Stimulated activated CD4-positive, alpha-beta T cell treated with anti-CD3 and anti-CD28 coated beads, Interleukin-12 subunit alpha, Interleukin-12 subunit beta, amount 100 ng/mL, for 24 hours (primary cell): ENCODE results near the gene CMTM5.

Experiments used
- DNase-seq, 2 experiments: peaks; one replicate each; pipeline ENCODE4 v3.0.0-alpha.2; 2020; ENCODE audit warnings: low read depth in 2 of 2

The CMTM5 gene

DNA sequence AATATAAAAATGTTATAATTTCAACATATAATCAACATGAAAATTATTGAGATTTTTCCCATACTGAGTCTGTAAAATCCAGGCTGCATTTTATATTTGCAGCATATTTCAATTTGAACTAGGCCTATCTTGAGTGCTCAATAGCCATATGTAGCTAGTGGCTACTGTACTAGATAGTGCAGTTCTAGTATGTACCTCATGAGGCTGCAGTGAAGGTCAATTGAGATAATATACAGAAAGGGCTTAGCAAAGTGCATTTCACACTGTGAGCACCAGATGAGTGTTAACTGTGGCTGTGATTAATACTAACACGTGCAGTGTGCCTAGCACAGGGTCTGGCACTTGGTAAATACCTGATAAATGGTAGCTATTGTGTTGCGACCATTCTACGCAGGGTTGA lies 18.8 kb upstream of the CMTM5 start:
- DNase-seq = no peak

DNA sequence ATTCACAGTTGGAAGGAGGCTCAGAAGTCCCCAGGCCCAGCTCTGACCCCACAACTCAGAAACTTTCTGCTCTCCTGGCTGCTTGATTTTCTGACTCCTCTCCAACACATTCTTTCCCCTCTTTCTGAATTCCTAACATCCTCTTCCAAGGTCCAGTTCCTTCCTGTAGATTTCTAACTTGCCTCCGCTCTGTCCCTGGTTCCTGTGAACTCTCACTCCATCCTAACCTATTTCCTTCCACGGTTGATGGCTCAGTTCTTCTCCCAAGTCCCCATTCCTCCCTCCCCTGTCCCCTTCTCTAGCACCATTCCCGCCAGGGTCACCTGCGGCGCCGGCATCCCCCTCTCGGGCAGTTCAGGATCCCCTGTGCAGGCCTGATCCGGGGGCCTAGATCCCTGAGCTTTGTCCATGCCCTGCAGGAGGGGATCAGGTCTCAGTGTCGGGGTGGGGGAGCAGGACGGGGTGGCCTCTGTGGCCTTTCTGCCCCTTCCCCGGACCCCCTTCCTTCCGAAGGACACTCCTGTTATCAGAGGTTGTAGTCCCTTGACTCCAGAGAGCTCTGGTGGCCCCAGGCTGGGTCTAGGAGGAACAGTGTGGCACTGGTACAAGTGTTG lies 18.2 kb upstream of the CMTM5 start:
- DNase-seq = no peak

DNA sequence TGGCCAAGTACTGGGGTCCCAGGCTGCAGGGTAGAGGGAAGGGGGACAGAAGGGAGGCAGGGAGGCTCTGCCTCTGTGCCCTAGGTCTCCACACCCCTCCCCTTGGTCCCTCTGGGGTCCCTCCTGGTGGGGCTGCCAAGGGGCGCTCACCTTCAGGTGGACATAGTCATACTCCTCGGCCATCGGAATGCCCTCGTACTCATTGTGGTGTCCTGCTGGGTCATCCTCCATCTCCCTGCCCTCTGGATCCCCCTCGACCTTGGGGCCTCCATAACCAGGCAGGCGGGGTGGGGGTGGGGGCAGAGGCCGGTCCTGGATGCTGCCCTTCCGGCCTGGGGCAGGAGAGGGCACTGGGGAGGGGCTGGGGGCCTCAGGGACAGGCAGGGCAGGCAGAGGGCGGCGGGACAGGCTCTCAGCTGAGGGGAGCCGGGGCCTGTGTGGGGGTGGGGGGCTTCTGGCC lies 17.6 kb upstream of the CMTM5 start:
- no peak for DNase-seq

DNA sequence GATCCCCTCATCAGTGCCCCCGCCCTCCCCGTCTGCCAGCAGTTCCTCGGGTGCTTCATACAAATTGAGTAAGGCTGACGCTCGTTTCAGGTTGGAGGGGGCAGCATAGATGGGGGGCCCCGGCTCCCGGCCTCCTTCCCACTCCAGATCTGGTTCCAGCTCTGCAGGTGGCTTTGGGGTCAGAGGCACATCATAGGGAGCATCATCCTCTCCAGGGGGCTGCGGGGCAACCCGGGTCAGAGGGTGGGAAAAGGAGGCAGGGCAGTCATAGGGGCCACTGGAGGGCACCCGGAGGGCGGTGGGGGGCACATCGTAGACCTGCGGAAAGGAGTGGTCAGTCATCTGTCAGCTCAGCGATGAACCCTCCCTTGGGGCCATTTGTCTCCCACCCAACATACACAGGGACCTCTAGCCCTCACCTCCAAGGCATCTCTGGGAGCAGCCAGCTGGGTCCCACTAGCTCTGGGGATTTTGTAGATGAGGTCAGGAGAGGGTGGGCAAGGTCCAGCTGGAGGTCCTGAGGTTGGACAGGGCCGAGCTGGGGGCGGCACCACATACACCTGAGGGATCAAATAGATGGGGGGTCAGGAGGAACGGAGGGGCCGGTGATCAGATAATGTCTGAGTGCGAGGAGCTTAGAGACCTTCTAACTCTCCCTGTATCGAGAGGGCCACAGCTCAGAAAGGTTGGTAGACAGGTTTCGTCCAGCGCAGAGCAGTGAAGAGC lies 17.0 kb upstream of the CMTM5 start:
- no peak for DNase-seq

DNA sequence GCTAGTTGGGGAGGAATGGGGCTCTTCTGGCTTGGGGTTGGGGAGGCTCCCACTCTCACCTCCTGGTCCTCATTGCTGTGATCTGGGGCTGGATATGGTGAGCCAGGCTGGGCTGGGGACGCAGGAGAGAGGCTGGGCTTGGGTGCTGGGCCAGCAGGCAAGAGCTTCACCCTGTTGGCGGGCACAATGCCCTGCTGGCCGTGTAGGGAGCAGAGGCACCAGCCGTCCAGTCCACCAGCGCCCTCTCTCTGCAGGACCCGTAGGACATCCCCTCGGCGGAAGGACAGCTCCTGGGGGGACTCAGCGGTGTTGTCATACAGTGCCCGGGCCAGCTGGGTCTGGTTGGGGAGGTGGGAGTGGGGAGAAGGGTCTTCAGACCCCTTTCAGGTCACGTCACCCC lies 16.4 kb upstream of the CMTM5 start:
- no peak for DNase-seq

DNA sequence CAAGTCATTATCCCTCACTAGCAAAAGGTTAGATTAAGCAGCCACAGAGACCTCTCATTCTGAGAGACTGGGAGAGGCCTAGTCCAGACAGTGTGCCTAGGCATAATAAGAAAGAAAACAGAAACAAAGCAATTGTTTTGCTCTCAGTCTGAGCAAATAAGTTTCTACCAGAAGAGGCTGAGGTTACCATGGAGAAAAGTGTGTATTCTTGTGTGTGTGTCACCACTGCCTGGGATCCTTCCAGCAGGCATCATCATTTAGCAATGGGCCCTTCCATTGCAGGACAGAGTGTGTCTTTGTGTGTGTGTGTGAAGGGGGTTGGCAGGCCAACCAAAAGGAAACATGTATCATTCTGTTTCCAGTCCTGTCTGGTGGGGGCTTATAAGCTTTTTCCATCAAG lies 15.5 kb upstream of the CMTM5 start:
- no peak for DNase-seq

DNA sequence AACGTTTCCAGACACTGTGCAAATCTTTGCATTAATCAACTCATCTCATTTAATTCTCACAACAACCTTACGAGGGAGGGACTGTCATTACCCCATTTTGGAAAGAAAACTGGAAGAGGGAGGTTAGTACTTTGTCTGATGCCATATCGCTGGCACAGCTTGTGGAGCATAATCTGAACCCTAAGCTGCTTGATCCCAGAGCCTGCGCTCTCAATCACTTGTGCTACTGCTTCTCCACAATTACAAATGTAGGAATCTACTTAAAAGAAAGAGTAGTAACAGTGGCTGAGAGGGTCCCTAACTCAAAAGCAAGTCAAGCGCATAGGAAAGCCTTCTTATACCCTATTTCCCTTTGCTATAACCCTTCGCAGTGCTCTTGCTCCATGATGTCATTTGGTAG lies 15.1 kb upstream of the CMTM5 start:
- no peak for DNase-seq

DNA sequence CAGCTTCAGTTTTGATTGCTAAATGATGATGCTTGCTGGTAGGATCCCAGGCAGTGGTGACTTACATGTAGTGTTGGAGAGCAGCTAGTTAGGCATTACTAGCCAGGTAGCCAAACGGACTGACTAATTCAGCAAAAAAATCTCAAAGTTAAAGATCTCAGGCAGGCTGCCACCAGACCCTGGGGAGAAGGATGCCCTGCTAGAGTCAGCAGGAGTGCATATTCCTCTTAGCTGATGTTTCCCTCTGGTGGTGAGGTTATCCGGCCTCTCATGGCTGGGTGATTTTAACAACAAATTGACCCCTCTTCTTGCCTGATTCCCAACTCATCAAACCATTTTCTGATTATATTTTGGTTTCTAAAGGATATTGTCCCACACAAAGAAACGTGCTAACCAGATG lies 14.6 kb upstream of the CMTM5 start:
- DNase-seq = no peak

DNA sequence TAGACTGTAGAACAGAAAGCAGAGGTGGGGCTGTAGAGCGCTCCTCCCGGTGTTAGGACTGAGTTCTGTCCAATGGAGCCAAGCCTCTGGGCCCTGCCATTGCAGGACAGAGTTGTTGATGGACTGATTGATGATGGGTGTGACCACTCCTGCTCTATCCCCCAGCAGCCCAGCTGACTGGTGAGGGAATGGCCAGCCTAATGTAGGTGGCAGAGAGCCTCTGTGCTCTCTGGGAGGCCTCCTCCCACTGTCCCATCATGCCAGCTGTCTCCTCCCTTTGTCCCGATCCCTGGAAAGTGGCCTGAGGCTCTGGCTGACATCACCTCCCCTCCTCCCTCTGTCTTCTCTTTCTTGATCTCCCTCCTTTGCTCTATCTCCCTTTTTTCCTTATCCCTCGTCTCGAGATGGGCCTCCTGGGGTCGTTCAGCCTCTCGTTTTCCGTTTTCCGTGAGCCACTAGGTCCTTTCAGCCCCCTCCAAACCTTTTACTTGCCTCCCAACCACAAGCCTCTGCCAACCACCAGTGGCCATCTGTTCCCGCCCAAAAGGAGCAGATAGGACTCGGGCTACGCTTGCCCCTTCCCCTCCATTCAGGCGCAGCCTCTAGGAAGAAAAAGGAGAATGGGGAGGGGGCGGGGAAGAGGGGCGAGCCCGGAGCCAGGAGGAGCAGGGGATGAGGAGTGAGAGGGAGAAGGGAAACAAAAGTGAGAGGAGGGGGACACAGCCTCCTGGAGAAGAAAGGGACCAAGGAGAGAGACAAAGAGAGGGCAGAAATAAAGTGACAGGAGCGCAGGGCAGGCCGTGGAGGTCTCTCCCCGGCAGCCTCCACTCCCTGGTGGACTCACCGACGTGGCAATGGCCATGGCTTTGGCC lies 12.4 kb upstream of the CMTM5 start:
- no peak for DNase-seq

DNA sequence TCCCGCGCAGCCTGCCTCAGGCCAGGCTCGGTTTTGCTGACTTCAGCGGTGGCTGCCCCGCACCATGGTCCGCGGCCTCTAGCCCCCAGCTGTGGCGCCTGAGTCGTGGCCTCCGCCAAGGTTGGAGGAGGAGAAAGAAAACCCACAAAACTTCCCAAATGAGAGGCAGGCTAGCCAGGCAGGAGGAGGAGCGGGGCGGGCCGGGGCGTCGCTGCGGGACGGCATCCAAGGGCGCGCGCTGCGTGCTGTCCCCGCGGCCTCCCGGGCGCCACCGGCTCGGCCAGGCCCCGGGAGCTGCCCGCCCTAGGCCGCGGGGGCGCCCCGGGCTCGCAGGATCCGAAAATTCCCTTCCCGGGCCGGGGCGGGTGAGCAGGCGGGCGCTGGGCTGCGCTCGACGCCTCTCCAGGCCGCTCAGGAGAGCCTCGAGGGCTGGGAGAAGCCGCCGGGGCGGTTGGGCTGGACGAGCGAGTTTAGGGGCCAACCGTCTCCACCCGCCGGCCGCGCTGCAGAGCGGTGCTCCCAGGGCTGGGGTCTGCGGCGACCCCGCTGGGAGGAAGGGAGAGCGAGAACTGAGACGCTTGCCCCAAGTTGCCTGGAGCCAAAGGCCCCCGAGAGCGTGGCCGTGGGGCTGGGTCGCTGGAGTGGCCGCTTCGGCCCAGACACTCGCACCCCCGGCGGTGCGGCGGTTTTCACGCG lies 11.7 kb upstream of the CMTM5 start, which contains the start of gene EFS:
Gene EFS, minus strand, starts transcription at position 137 of the 696 bp plus-strand sequence. CDS start 147 bp downstream, outside the sequence.
- DNase-seq = no peak

DNA sequence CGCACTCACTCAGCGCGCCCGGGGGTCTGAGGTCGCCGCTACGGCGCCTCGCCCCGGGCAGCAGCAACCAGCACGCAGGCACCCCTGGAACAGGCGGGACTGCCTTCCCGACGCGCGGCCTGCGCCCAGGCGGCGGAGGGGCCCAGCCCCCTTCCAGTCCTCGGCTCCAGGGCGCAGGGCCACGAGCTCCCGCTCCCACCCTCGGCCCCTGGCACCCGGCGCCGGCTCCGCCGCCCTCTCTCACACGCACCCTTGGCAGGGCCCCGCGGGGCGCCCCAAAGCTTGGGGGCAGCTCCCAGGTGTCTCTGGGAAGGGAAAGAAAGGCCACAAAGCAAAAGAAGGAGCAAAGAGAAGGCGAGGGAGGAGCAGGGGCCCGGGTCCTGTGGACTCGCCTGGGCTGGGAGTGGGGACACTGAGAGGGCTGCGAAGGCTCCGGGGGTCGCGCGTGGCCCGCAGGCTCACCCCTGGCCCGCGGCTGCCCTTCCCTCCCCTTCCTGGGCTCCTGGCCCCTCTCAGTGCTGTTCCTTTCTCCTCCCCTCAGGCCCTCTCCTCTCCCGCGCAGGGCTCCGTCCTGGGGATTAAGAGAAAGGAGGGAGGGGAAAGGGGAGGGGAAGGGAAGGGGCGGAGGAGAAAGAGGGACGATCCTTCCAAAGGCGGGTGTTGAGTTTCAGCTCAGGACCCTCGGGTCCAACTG lies 11.0 kb upstream of the CMTM5 start:
- DNase-seq = no peak

DNA sequence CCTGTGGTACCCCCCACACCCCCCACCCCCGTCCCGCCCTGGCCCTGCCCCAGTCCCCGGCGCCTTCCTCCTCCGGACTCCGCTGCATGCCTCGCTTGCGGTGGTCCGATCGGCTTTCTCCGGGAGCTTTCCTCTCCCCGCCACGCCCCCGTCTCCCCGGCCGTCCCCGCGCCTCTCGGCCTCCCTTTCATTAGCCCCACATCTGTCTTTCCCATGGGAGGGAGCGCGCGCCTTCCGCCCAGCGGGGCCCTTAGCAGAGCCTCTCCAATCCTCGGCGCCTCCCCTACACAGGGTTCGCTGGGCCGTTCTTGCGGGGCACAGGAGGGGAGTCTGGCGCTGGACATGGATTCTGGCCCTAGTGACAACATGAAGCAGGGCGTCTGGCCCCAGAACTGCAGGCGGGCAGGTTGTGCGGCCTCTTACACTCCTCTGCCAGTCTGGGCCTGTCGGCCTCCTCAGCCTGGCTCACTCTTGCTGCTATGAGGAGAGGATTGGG lies 10.4 kb upstream of the CMTM5 start:
- DNase-seq = no peak

DNA sequence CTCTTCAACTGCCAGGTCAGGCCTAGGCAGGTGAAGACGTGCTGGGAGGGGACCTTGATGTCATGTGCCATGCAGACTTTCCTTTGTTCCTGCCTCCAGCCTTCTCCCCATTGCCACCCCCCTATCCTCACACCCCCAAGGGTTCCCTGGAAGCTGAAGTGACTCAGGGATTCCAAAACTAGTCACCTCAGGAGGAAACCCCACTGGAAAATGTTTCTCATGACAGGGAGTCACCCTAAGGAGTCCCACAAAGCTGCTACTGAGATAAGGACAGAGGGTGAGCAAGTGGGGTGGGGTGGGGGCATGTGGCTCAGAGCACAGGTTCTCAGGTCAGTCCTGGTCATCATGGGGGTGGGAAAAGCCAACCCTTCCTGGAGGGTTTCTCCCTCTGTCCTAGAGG lies 6.6 kb upstream of the CMTM5 start:
- DNase-seq = no peak

DNA sequence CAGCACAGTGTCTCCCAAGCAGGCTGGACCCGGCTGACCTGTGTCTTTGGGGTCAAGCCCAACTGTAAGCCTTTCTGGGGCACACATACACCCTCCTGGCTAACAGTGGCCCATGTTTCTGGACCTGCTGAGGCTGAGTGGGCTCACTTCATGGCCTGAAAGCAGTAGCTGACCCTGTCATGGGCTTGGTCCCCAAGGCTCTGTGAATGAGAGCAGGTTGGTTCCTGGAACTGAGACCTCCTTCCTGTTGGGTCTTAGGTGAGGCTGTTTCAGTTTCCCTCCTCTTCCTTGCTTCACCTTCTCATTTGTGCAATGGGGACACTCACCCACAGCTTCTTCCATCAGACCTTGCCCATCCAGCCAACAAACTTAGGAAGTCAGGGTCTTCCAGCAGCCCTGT lies 5.0 kb upstream of the CMTM5 start:
- no peak for DNase-seq

DNA sequence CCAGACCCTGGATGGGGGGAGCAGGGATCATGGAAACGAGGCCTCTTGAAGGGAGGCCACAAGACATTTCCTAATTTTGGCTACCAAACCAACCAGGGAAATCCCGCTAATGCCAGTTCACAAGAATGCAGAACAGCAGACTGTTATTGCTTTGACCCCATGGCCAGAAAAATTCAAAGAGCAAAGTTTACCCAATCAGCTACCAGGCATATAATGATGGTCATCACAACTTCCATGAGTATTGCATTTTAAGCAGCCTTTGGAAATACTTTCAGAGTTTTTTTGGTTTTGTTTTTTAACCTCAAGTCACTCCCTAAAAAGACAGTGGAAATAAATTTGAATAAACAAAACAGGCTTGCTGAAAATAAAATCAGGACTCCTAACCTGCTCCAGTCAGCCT lies 4.3 kb upstream of the CMTM5 start, which contains the start of gene IL25:
Gene IL25, plus strand, starts transcription at position 301 of the 400 bp plus-strand sequence.
- no peak for DNase-seq

DNA sequence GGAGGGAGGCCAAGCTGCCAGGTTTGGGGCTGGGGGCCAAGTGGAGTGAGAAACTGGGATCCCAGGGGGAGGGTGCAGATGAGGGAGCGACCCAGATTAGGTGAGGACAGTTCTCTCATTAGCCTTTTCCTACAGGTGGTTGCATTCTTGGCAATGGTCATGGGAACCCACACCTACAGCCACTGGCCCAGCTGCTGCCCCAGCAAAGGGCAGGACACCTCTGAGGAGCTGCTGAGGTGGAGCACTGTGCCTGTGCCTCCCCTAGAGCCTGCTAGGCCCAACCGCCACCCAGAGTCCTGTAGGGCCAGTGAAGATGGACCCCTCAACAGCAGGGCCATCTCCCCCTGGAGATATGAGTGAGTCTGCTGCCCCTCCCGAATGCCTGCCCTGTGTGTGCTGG lies 3.8 kb upstream of the CMTM5 start:
- no peak for DNase-seq

DNA sequence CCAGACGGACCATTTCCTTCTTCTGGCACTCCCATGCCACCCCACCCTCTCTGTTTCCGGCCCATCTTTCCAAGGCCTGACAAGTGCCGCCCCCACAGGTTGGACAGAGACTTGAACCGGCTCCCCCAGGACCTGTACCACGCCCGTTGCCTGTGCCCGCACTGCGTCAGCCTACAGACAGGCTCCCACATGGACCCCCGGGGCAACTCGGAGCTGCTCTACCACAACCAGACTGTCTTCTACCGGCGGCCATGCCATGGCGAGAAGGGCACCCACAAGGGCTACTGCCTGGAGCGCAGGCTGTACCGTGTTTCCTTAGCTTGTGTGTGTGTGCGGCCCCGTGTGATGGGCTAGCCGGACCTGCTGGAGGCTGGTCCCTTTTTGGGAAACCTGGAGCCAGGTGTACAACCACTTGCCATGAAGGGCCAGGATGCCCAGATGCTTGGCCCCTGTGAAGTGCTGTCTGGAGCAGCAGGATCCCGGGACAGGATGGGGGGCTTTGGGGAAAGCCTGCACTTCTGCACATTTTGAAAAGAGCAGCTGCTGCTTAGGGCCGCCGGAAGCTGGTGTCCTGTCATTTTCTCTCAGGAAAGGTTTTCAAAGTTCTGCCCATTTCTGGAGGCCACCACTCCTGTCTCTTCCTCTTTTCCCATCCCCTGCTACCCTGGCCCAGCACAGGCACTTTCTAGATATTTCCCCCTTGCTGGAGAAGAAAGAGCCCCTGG lies 1.2 kb upstream of the CMTM5 start:
- no peak for DNase-seq

DNA sequence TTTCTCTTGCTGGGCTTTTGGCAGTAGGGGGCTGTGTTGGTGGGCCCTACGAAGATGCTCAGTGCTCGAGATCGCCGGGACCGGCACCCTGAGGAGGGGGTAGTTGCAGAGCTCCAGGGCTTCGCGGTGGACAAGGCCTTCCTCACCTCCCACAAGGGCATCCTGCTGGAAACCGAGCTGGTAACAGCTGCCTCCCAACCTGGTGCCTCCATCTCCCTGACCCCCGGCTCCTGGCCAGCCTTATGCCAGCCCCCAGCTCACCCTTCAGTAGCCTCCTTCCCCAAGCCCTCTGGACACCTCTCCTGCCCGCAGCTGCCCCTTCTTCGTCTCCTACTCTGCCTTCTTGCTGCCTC lies 328 bp downstream of the CMTM5 start:
- no peak for DNase-seq

DNA sequence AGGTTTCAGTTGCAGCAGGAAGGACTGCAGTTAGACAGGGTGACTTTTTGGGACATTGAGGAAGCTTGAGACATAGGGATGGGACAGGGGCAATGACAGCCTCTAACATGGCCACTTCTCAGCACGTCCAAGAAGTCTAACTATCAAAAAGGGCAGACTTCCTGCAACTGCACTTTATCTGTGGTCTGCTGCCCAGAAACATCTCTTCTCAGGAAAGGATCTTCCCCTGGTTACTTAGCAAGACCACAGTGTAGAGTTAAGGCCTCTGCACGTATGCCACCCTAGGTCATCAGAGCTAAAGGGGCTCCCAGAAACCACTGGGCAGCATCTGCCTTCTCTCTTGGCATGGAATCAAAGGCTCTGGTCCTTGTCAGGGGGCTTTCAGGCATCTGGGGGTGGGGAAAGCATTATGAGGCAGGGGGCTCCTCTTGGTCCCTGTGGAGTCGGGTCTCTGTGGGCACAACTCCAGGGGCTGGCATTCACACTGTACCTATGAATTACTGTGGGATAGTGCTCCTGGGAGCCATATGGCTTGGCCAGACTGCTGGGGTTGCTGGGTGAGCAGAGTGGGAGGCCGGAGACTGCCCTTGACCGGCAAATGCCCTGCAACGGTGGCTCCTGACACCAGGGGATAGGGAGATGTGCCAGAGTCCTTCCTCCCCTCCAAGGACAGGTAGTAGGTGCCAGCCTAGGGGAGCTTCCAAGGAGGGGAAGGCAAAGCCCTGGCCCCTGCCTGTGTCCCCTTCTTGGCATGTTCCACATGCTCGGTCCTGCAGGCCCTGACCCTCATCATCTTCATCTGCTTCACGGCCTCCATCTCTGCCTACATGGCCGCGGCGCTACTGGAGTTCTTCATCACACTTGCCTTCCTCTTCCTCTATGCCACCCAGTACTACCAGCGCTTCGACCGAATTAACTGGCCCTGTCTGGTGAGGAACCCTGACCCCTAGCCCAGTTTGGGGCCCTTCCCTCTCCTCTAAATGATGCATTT lies 1.0 kb downstream of the CMTM5 start:
- DNase-seq = no peak
